Measurements from ENCODE around the gene EHBP1. TPM values are rescaled to one million over a fixed set of nuclear protein-coding genes. Genes with fewer than 3 reads are reported as not detected.
A peak's percentile ranks its signal among the peaks of the same experiment; 100 is the strongest.

EHBP1 gene
- total RNA-seq, 6 experiments from 2014 or later = 40.4 to 66.6 (median 46.3) TPM

GRCh38 chr2:62705859-62706720, 577 bp downstream of the EHBP1 start:
- H3K4me3 ChIP-seq = peak overlapping the region; percentile 71 to 78 (median 76)
- H3K27me3 ChIP-seq = no peaks in the 10 kb centered on the region
- no peaks in the 10 kb centered on the region for H3K36me3 ChIP-seq
- no peaks in the 10 kb centered on the region for H3K9me3 ChIP-seq
- peak overlapping the region; percentile 82 to 86 (median 83) for H3K27ac ChIP-seq
- peak; percentile 78 to 85 (median 84) for DNase-seq
- H3K4me1 ChIP-seq = peaks cover 0 to 36% (median 2%) of the 10 kb centered on the region in 4 donors
- intact Hi-C loops (cut with DNase I) = no loop called here
- WGBS (ENCODE audit: insufficient coverage, low coverage, low lambda C conversion rate, missing lambda C conversion rate) = 2% methylated on average over 19 of the region's 57 CpGs
- peak; percentile 45 to 60 (median 58) for ATAC-seq
- TF ChIP-seq CTCF (IDR thresholded peaks at IDR 0.05) (peak; percentile 23 to 43 (median 33)), POLR2A (IDR thresholded peaks at IDR 0.05) (no peak)

- DNase-seq = no peak
- Histone ChIP-seq H3K27ac (peak overlapping the region; percentile 82 to 86 (median 83)), H3K9me3 (no peaks in the 10 kb centered on the region), H3K4me3 (peak overlapping the region; percentile 71 to 78 (median 76)), H3K27me3 (no peaks in the 10 kb centered on the region), H3K4me1 (peaks cover 0 to 43% (median 5%) of the 10 kb centered on the region in 4 donors), H3K36me3 (no peaks in the 10 kb centered on the region)
- TF ChIP-seq POLR2A (IDR thresholded peaks at IDR 0.05) (no peak), CTCF (IDR thresholded peaks at IDR 0.05) (no peak)
- intact Hi-C loops (cut with DNase I) = no loop called here
- no peak for ATAC-seq
- 33% methylated on average over 7 of the region's 7 CpGs for WGBS (ENCODE audit: insufficient coverage, low coverage, low lambda C conversion rate, missing lambda C conversion rate)
These were observed 1.4 kb downstream of the EHBP1 start for GRCh38 chr2:62706721-62707521.

GRCh38 chr2:62708751-62709150, 3.2 kb downstream of the EHBP1 start:
- intact Hi-C loops (cut with DNase I) = no loop called here
- DNase-seq = no peak
- peak overlapping the region in 2 of 3 donors; percentile 71 to 76 for H3K4me3 ChIP-seq

More at GRCh38 chr2:62708751-62709150, 3.2 kb downstream of the EHBP1 start:
- Histone ChIP-seq H3K27ac (peak overlapping the region in 1 of 3 donors; percentile 86), H3K36me3 (no peaks in the 10 kb centered on the region), H3K27me3 (no peaks in the 10 kb centered on the region), H3K4me1 (peaks cover 0 to 55% (median 5%) of the 10 kb centered on the region in 4 donors), H3K9me3 (no peaks in the 10 kb centered on the region)
- ATAC-seq = no peak
- TF ChIP-seq CTCF (IDR thresholded peaks at IDR 0.05) = no peak
- no peak for TF ChIP-seq POLR2A (IDR thresholded peaks at IDR 0.05)
- WGBS (ENCODE audit: insufficient coverage, low coverage, low lambda C conversion rate, missing lambda C conversion rate) = 50% methylated on average over 1 of the region's 1 CpG
